GM19025 (cell line): ENCODE measurements around the gene PPIL4.

ENCODE experiments used
- ATAC-seq: cut with Tn5 transposase; IDR thresholded peaks from one replicate; pipeline ENCODE4 v1.9.1; 2021; ENCODE audit warnings: mild to moderate bottlenecking, low read depth, moderate library complexity; ENCODE audit not compliant: unreplicated experiment

Gene PPIL4

GRCh38 chr6:149484733-149485700 is 60.8 kb downstream of the PPIL4 start, which contains the start of gene ZC3H12D:
Gene ZC3H12D, minus strand, starts transcription at chr6:149485014. Its CDS starts 10,471 bp downstream, at chr6:149474543.
- ATAC-seq: peak; percentile 40

GRCh38 chr6:149483849-149484655 is 61.8 kb downstream of the PPIL4 start:
- no peak for ATAC-seq

- ATAC-seq: no peak
Measured at GRCh38 chr6:149483334-149483725, 62.5 kb downstream of the PPIL4 start.

- no peak for ATAC-seq
Measured at GRCh38 chr6:149482545-149483333, 63.1 kb downstream of the PPIL4 start.

GRCh38 chr6:149480502-149481280 is 65.2 kb downstream of the PPIL4 start:
- no peak for ATAC-seq

GRCh38 chr6:149478631-149479314 is 67.1 kb downstream of the PPIL4 start:
- no peak for ATAC-seq

GRCh38 chr6:149477544-149477943 is 68.3 kb downstream of the PPIL4 start:
- ATAC-seq: no peak

- ATAC-seq: no peak
Measured at GRCh38 chr6:149476789-149477455, 68.9 kb downstream of the PPIL4 start.

- ATAC-seq: peak; percentile 36
Measured at GRCh38 chr6:149474108-149474935, 71.5 kb downstream of the PPIL4 start.

GRCh38 chr6:149473080-149474052 is 72.5 kb downstream of the PPIL4 start:
- no peak for ATAC-seq

GRCh38 chr6:149472241-149472640 is 73.6 kb downstream of the PPIL4 start:
- no peak for ATAC-seq

GRCh38 chr6:149471801-149472200 is 74.0 kb downstream of the PPIL4 start:
- peak; percentile 27 for ATAC-seq

- no peak for ATAC-seq
Measured at GRCh38 chr6:149470948-149471347, 74.9 kb downstream of the PPIL4 start.

- ATAC-seq: no peak
Measured at GRCh38 chr6:149468179-149468578, 77.7 kb downstream of the PPIL4 start.

- no peak for ATAC-seq
Measured at GRCh38 chr6:149467265-149467664, 78.6 kb downstream of the PPIL4 start.

- no peak for ATAC-seq
Measured at GRCh38 chr6:149464411-149464810, 81.4 kb downstream of the PPIL4 start.

GRCh38 chr6:149463781-149464180 is 82.1 kb downstream of the PPIL4 start:
- ATAC-seq: no peak
